ENCODE results near the gene GDF9. TPM values are rescaled to one million over a fixed set of nuclear protein-coding genes. Genes with fewer than 3 reads are reported as not detected.

GDF9 gene
- total and polyA plus RNA-seq, 10 of the 15 experiments (the other 5 are each of a cell fraction or from before 2014, with no cell fraction given) = 0.11 to 1.5 (median 0.34) TPM

DNA sequence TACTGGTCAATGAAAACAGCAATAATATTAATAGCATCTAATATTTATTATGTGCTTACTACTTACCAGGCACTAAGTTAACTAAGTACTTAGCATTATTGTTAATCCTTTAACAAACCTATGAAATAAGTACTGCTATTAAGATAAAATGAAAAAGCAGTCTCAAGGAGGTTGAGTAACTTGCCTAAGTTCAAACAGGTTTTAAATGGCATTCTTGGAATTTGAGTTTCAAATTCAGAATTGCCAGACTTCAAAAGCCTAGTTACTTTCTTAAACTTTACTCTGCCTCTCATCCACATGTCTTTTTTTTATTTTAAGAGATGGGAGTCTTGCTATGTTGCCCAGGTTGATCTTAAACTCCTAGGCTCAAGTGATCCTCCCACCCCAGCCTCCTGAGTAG is 23.2 kb upstream of the GDF9 start:
- Histone ChIP-seq H3K4me1 (ENCODE audit: control insufficient read depth, insufficient read depth, low read length) (no peaks in the 10 kb centered on the region), H3K79me2 (ENCODE audit: control insufficient read depth, insufficient read depth, low read length) (no peaks in the 10 kb centered on the region), H3K4me3 (no peak overlapping the region), H4K20me1 (ENCODE audit: control insufficient read depth, insufficient read depth) (no peaks in the 10 kb centered on the region), H3K9ac (ENCODE audit: control insufficient read depth, insufficient read depth, low read length) (no peak overlapping the region), H3K27me3 (replicated peaks in 1 of 2; ENCODE audit: control insufficient read depth in 2 of 2, insufficient read depth in 2 of 2, low read length in 1 of 2) (no peaks in the 10 kb centered on the region), H3K36me3 (ENCODE audit: control insufficient read depth in 2 of 2, insufficient read depth in 2 of 2, low read length in 1 of 2) (peaks cover 4 to 14% of the 10 kb centered on the region in 2 experiments; a peak in 3 of 4 replicates), H3K27ac (ENCODE audit: control insufficient read depth, insufficient read depth) (no peak overlapping the region), H3K9me3 (replicated peaks; ENCODE audit: control insufficient read depth, insufficient read depth, low read length) (no peaks in the 10 kb centered on the region), H2AFZ (ENCODE audit: control insufficient read depth, low read depth, low read length) (no peak overlapping the region), H3K4me2 (ENCODE audit: control insufficient read depth, insufficient read depth) (no peak overlapping the region)
- ChIA-PET SMC1A (ENCODE audit: uncharacterized antibody, unreplicated experiment) (no interaction called here), POLR2A (interaction anchor here (0.5 to 0.6 kb wide), 2 partner anchors 8 to 43 kb away, joined by 3 to 4 read pairs; no protein-coding TSS in a partner anchor), CTCF (interaction anchor here (1.2 kb wide), 1 partner anchor 11 kb away, joined by 3 read pairs; no protein-coding TSS in a partner anchor), RAD21 (ENCODE audit: unreplicated experiment) (no interaction called here)
- no peak for ATAC-seq
- no peak for FAIRE-seq
- no peak for DNase-seq (ENCODE audit: low read depth, low spot score)
- in situ Hi-C loops (cut with MboI) (no loop called here), intact Hi-C loops (cut with micrococcal nuclease; ENCODE audit: unreplicated experiment) (loop anchor here (10.0 kb wide), 1 partner anchor 275 kb away; no protein-coding TSS in a partner anchor)
- no TSS peak for BruUV-seq (replicated peaks)
- TF ChIP-seq JUND (IDR thresholded peaks at IDR 0.05; ENCODE audit: low read depth, low read length) (no peak), ATF7 (IDR thresholded peaks at IDR 0.05; ENCODE audit: low read depth) (no peak), ZNF24 (IDR thresholded peaks at IDR 0.05) (no peak), RUNX3 (IDR thresholded peaks at IDR 0.05; ENCODE audit: low read length) (no peak), ZBED1 (IDR thresholded peaks at IDR 0.05; ENCODE audit: borderline replicate concordance) (no peak), RB1 (IDR thresholded peaks at IDR 0.05; ENCODE audit: borderline replicate concordance) (no peak), HDGF (IDR thresholded peaks at IDR 0.05) (no peak), USF2 (IDR thresholded peaks at IDR 0.05; ENCODE audit: borderline replicate concordance, low read depth, low read length) (no peak), ZNF207 (IDR thresholded peaks at IDR 0.05; ENCODE audit: borderline replicate concordance) (no peak), CHD2 (IDR thresholded peaks at IDR 0.05; ENCODE audit: borderline replicate concordance, low read depth, low read length) (no peak), KAT2A (conservative IDR thresholded peaks at IDR 0.05; ENCODE audit: control insufficient read depth, low read depth, low read length) (no peak), PBX3 (IDR thresholded peaks at IDR 0.05; ENCODE audit: insufficient replicate concordance, low read depth, low read length) (no peak)
- TF ChIP-seq, protein P1, sequence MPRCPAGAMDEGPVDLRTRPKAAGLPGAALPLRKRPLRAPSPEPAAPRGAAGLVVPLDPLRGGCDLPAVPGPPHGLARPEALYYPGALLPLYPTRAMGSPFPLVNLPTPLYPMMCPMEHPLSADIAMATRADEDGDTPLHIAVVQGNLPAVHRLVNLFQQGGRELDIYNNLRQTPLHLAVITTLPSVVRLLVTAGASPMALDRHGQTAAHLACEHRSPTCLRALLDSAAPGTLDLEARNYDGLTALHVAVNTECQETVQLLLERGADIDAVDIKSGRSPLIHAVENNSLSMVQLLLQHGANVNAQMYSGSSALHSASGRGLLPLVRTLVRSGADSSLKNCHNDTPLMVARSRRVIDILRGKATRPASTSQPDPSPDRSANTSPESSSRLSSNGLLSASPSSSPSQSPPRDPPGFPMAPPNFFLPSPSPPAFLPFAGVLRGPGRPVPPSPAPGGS (IDR thresholded peaks at IDR 0.05; ENCODE audit: borderline replicate concordance, insufficient read depth, low read depth, low read length, poor library complexity, severe bottlenecking) = no peak

All from GM12878 (cell line).